ENCODE measurements around the gene KCNK13.

GRCh38 chr14:90056826-90057225 lies 5.0 kb upstream of the KCNK13 start:
- TF ChIP-seq BRF1 (IDR thresholded peaks at IDR 0.05; ENCODE audit: borderline replicate concordance, extremely low read depth, insufficient read length) (no peak), ZNF707 (CRISPR knock-in tag; conservative IDR thresholded peaks at IDR 0.05) (no peak)
